Tibial nerve (tissue), 3 donors: ENCODE results near the gene GEN1.

Experiments
- POLR2A ChIP-seq, 2 donors: fragments of 450-650 bp; IDR thresholded peaks; one replicate each; pipeline ENCODE4 v1.6.1; 2017; ENCODE audit warnings: antibody characterized with exemption in 2 of 2, mild to moderate bottlenecking in 2 of 2, moderate library complexity in 2 of 2
- TF ChIP-seq, protein P1 (sequence below), 5 experiments: fragments of 200-600 bp in 3 of 5; fragments of 450-650 bp in 2 of 5; sonication (generic) in 3 of 5; IDR thresholded peaks; one replicate each; pipeline ENCODE4 v1.5.1; 2016 to 2019; ENCODE audit warnings: antibody characterized with exemption in 5 of 5, mild to moderate bottlenecking in 3 of 5, moderate library complexity in 2 of 5

DNA sequence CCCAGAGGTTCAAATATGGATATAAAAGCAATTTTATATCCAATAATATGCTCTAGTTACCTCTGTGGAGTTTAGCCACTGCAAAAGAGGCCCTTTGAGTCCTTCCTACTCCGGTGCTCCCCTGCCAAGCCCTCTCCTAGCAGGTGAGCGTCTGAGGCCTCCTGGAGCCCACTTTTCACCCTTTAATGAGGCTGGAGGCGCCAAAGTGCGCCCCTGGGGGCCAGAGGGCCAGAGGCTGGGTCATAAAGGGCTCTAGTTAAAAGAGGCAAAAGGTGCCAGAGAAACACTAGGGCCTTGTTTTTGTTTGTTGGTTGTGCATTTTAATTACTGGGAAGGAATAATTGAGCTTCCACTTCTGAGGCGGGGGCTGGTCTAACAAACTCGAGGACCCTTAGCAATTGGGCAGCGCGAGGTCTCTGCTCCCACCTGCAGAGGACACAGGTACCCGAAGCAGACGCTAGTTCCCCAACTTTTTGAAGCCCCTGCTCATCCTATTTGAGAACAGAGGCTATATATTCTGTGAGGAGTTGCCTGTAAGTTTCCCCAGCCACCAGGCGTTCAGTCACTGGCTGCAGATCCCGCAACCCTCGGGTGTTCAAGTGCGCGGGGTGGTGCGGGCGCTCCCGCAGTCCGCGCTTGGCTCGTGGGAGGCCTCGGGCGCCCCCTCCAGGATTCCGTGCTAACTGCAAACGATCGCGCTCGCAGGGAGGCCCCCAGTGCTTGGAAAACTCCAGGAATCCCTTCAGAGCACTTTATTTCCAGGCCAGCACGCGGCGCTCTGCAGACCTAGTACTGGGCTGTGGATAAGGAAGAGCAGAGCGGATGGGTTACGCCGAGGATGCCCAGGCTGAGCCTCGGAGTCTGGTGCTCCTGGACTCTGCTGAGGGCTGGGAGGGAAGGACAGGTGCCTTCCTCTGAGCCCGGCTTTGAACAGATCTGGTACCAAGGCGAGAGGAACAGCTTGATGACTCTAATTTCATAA, 76.4 kb downstream of the GEN1 start:
- TF ChIP-seq POLR2A (IDR thresholded peaks at IDR 0.05), result no peak
- TF ChIP-seq, protein P1, sequence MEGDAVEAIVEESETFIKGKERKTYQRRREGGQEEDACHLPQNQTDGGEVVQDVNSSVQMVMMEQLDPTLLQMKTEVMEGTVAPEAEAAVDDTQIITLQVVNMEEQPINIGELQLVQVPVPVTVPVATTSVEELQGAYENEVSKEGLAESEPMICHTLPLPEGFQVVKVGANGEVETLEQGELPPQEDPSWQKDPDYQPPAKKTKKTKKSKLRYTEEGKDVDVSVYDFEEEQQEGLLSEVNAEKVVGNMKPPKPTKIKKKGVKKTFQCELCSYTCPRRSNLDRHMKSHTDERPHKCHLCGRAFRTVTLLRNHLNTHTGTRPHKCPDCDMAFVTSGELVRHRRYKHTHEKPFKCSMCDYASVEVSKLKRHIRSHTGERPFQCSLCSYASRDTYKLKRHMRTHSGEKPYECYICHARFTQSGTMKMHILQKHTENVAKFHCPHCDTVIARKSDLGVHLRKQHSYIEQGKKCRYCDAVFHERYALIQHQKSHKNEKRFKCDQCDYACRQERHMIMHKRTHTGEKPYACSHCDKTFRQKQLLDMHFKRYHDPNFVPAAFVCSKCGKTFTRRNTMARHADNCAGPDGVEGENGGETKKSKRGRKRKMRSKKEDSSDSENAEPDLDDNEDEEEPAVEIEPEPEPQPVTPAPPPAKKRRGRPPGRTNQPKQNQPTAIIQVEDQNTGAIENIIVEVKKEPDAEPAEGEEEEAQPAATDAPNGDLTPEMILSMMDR (IDR thresholded peaks at IDR 0.05), result peak; percentile 64 to 79 (median 76)
